Activated CD8-positive, alpha-beta T cell treated with anti-CD3 and anti-CD28 coated beads for 36 hours (primary cell): ENCODE data around the gene DCANP1. TPM values are rescaled to one million over a fixed set of nuclear protein-coding genes. Genes with fewer than 3 reads are reported as not detected.

Experiments
- ATAC-seq: fragments of 200-7000 bp; cut with Tn5 transposase; one replicate; pipeline ENCODE4 v1.10.0; 2021; ENCODE audit warnings: mild to moderate bottlenecking, moderate library complexity
- CTCF ChIA-PET: fragments of 350-600 bp; sonication (Branson Sonifier 250); formaldehyde crosslinking; loops from one replicate; lab custom pipeline; 2021; ENCODE audit warnings: antibody characterized with exemption; lab: Charles Lee
- POLR2A ChIA-PET: fragments of 350-600 bp; sonication (Branson Sonifier 250); formaldehyde crosslinking; loops from one replicate; lab custom pipeline; 2021; ENCODE audit warnings: antibody characterized with exemption; lab: Charles Lee
- DNase-seq: peaks from one replicate; pipeline ENCODE4 v3.0.0-alpha.2; 2020
- H3K27ac Mint-ChIP-seq: one replicate; pipeline ENCODE4 v1.8.0; 2021; ENCODE audit warnings: mild to moderate bottlenecking, mixed read lengths
- H3K27me3 Mint-ChIP-seq: one replicate; pipeline ENCODE4 v1.8.0; 2021; ENCODE audit warnings: mixed read lengths
- H3K36me3 Mint-ChIP-seq: one replicate; pipeline ENCODE4 v1.8.0; 2021; ENCODE audit warnings: low read depth, mixed read lengths
- H3K4me1 Mint-ChIP-seq: one replicate; pipeline ENCODE4 v1.8.0; 2021; ENCODE audit warnings: low read depth, mixed read lengths
- H3K4me3 Mint-ChIP-seq: one replicate; pipeline ENCODE4 v1.8.0; 2021; ENCODE audit warnings: mild to moderate bottlenecking, moderate library complexity, mixed read lengths
- H3K9me3 Mint-ChIP-seq: one replicate; pipeline ENCODE4 v1.8.0; 2021; ENCODE audit warnings: mixed read lengths
- intact Hi-C: fragments of 100-400 bp; cut with micrococcal nuclease; formaldehyde crosslinking; loops from one replicate; pipeline ENCODE4 v1.10.0; 2022
- total RNA-seq, 2 experiments: library from RNA; stranded (reverse); gene quantifications; one replicate each; pipeline ENCODE4 v1.2.3, GENCODE V29; 2021
- TF ChIP-seq, protein P1 (sequence below): fragments of 200-600 bp; IDR thresholded peaks from one replicate; pipeline ENCODE4 v1.8.0; 2022; ENCODE audit warnings: antibody characterized with exemption, mild to moderate bottlenecking

Gene DCANP1
- total RNA-seq, 2 experiments from 2014 or later, result not detected

DNA sequence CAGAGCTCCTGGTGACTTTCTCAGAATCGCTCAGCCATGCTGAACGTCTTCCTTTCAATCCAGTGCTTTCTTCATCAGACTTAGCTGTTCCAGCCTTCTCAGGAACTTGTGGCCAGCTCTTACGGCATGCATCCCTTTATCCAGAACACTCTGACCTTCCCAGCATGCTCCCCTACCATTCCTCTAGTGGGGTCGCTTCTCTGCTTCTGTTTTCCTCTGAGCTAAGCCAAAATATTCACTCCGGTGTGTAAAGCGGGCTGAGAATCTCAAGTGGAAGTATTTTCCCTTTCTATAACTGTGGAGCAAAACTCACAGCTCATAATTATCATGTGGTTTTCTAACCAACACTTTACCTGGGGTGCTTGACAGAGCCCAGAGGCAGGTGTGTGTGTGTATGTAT is 6.2 kb downstream of the DCANP1 start:
- DNase-seq (no peak), ATAC-seq (no peak)
- no peak overlapping the region for H3K4me3 Mint-ChIP-seq
- peaks cover 5% of the 10 kb centered on the region for H3K27me3 Mint-ChIP-seq
- no peaks in the 10 kb centered on the region for H3K4me1 Mint-ChIP-seq
- intact Hi-C loops, result no loop called here
- ChIA-PET CTCF (interaction anchor here (1.2 to 2.2 kb wide), 4 partner anchors 15 to 25 kb away, joined by 4 to 11 read pairs (median 8); no protein-coding TSS in a partner anchor), POLR2A (no interaction called here)
- H3K36me3 Mint-ChIP-seq, result no peaks in the 10 kb centered on the region
- no peak overlapping the region for H3K27ac Mint-ChIP-seq
- no peaks in the 10 kb centered on the region for H3K9me3 Mint-ChIP-seq
- TF ChIP-seq, protein P1, sequence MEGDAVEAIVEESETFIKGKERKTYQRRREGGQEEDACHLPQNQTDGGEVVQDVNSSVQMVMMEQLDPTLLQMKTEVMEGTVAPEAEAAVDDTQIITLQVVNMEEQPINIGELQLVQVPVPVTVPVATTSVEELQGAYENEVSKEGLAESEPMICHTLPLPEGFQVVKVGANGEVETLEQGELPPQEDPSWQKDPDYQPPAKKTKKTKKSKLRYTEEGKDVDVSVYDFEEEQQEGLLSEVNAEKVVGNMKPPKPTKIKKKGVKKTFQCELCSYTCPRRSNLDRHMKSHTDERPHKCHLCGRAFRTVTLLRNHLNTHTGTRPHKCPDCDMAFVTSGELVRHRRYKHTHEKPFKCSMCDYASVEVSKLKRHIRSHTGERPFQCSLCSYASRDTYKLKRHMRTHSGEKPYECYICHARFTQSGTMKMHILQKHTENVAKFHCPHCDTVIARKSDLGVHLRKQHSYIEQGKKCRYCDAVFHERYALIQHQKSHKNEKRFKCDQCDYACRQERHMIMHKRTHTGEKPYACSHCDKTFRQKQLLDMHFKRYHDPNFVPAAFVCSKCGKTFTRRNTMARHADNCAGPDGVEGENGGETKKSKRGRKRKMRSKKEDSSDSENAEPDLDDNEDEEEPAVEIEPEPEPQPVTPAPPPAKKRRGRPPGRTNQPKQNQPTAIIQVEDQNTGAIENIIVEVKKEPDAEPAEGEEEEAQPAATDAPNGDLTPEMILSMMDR, result no peak

DNA sequence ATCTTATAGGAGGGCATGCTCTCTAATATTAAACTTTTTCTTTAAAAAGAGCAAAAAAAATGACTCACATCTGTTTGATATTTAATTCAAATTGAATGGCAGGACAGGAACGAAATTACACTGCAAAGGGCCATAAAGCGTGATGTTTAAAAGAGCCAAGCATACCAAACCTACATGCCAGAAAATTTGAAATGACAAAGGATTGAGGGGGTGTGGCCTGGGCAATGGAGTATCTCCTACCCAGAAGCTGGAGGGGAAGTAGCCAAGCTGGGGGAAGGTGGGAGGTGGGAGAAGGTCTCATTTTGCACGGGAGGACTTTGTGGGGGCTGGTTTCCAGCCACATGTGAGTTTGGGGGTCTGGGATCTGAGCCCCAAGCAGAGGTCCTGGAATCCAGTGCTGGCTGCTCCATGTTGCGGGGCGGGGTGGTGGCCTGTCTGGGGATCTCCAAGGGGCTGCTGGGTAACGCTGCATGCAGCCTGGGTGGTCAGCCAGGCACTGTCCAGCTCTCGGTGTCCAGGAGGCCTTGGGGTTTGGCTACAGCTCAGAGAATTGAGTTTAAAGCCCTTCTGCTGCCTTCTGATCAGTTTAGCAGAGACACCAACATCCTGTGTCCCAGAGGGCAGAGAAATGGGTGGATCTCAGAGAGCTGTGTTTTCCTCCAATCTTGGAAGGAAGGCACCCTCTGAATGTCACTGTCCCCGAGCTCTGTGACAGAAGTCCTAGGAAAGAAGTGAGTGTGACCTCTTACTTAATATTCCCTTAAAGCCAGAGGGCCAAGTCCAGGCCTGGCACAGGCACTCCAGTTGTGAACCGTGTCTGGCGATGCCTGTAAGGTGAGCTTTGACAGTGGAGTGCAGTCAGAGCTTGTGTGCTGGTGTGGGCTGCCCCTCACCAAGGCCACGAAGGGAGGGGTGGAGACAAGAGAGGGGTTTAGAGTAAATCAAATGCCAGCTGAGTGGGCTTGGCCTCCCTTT is 7.6 kb downstream of the DCANP1 start:
- DNase-seq, result no peak
- Mint-ChIP-seq H3K9me3 (no peaks in the 10 kb centered on the region), H3K4me1 (no peaks in the 10 kb centered on the region), H3K4me3 (no peak overlapping the region), H3K27ac (no peak overlapping the region), H3K36me3 (no peaks in the 10 kb centered on the region), H3K27me3 (peaks cover 8% of the 10 kb centered on the region)
- intact Hi-C loops, result no loop called here
- POLR2A ChIA-PET, result no interaction called here
- CTCF ChIA-PET, result interaction anchor here (1.1 to 2.5 kb wide), 4 partner anchors 13 to 127 kb away, joined by 5 to 15 read pairs (median 8); no protein-coding TSS in a partner anchor
- ATAC-seq, result no peak
- TF ChIP-seq, protein P1, result no peak

DNA sequence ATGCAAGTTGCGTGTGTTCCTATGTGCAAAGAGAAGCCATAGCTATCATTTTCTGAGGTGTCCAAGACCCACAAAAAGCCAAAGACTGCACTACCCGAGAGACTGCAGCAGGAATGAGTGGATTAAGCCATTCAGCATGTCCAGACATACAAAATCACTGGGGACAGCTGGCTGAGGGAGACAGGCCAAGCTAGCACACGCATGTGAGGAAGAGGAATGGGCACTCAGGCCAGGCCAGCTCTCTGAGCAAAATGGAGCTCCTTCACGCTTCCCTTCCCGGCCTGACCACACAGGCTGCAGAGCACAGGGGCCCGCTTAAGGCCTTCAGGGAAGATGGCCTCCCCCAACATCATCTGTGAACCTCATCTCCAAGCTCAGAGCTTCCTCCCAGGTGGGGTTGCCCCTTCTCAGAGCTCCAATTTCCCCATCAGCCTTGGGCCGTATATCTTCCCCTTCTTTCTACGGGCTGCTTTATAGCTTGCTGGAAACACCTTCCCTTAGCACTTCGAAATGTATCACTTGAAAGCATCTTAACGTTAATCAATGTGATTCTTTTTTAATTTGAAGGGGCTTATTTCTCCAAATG is 8.4 kb downstream of the DCANP1 start:
- Mint-ChIP-seq H3K27ac (no peak overlapping the region), H3K36me3 (no peaks in the 10 kb centered on the region), H3K4me3 (no peak overlapping the region), H3K27me3 (peaks cover 8% of the 10 kb centered on the region), H3K4me1 (no peaks in the 10 kb centered on the region), H3K9me3 (no peaks in the 10 kb centered on the region)
- CTCF ChIA-PET, result interaction anchor here (1.1 to 2.5 kb wide), 2 partner anchors 12 to 28 kb away, joined by 5 to 15 read pairs; no protein-coding TSS in a partner anchor
- TF ChIP-seq, protein P1, result no peak
- intact Hi-C loops, result no loop called here
- POLR2A ChIA-PET, result no interaction called here
- ATAC-seq (no peak), DNase-seq (no peak)

DNA sequence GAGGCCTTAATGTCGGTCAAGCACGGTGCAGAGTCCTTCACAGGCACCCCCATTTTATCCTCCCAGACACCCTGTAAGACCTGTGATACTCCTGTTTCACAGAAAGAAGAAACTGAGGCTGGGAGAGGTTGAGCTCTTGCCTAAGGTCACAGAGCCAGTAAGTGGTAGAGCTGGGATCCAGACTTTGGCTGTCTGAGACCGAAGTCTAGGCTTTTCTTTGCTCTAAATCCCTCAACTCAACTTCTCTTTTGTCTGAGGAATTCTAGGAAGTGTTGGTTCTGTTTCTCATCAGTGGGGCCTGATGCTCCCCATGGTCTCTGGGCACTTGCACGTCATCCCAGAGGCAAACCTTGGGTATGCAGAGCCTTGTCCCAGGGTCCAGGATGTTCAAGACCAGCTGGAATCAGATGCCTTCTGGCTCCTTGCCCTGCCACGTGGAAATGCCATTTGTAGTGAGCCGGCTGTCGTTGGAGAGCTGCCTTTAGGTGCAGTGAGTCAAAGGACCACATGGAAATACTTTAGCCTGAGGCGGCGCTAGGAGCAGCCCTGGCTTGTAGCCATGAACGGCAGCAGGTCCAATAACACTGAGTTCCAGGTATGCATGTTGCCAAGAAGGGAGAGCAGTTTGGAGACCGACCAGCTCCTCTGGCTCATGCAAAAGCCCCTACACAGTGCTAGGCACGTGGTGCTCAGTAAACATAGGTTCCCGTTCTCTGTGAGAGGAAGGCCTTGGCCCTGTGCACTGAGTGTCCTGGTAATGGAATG is 9.2 kb downstream of the DCANP1 start:
- DNase-seq (no peak), ATAC-seq (no peak)
- ChIA-PET POLR2A (no interaction called here), CTCF (interaction anchor here (1.1 to 2.5 kb wide), 2 partner anchors 12 to 29 kb away, joined by 5 to 15 read pairs; no protein-coding TSS in a partner anchor)
- no peak overlapping the region for H3K4me3 Mint-ChIP-seq
- intact Hi-C loops, result no loop called here
- TF ChIP-seq, protein P1, result no peak
- H3K27me3 Mint-ChIP-seq, result peaks cover 8% of the 10 kb centered on the region
- H3K27ac Mint-ChIP-seq, result no peak overlapping the region
- no peaks in the 10 kb centered on the region for H3K4me1 Mint-ChIP-seq
- no peaks in the 10 kb centered on the region for H3K9me3 Mint-ChIP-seq
- no peaks in the 10 kb centered on the region for H3K36me3 Mint-ChIP-seq
